Suppressor macrophage treated with lipopolysaccharide for 4 hours (primary cell): ENCODE measurements around the gene TBKBP1.

Experiments used
- DNase-seq: peaks from one replicate; pipeline ENCODE4 v3.0.0-alpha.2; 2020

The TBKBP1 gene

DNA sequence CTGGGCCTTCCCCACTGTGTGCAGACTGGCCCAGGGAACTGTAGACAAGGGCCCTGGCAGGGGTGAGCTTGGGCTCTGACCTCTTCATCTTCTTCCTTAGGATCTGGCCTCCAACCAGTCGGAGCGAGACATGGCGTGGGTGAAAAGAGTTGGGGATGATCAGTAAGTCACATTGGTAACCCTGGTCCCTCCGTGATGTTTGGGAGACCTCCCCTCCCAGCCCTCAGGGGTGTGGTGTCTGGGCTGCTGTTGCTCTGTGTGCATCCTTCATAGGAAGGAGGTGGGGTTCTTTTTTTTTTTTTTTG, 5.5 kb downstream of the TBKBP1 start:
- no peak for DNase-seq

DNA sequence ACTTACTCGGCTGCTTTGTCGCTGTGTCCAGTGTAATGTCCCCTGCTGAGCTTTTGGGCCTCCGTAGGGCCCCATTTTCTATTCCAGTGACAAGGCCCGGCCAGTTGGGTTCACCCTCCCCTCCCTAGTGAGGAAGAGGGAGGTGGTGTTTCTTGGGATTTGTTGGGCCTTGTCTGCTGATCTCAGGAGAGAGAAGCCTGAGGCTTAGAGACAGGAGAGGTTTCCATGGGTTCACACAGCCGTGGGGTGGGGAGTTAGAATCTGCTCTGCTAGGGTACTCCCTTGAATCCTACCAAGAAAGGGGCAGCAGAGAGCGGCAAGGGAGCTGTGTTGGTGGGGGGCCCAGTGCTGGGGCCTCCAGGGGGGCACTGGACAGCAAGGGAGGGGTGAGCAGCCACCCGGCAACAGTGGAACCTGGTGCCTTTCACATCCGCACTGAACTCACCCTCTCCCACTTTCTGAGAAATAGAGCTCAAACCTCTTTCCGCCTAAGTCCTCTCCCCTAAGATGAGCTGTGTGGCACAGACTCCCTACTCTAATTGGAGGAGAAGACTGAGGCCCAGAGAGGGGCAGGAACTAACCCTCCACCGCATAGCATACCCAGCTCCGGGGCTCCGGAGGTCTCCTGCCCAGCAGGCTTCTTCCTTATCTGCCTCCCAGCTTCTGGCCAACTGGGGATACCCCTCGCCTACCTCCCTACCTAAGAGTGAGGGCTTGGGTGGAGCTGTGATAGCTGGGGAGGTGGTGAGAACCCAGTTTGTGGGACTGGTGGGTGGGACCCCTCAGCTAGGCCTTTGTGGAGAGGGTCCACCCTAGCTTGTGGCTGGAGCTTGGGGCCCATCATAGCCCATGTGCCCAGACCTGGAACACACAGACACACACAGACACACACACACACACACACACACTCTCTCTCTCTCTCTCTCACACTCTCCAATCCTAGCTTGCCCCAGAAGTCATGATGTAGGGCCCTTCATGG, 6.8 kb downstream of the TBKBP1 start:
- no peak for DNase-seq

DNA sequence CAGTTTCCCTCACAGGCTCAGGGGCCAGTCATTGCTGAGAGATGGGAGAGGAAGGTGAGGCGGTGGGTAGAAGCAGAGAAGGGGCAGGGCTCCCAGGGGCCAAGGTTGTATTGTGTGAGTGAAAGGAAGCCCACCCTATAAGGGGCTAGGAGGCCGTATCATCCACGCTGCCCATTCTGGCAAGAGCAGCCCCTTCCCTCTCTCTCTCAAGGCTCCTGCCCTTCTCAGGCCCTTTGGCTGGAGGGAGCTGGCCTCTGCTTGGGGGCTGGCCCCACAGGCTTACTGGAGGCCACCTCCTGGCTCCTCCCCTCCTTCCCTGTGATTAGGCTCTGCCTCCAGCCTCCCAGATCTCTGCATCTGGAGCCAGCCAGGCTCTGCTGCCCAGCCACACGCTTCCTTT, 7.6 kb downstream of the TBKBP1 start:
- DNase-seq = no peak

DNA sequence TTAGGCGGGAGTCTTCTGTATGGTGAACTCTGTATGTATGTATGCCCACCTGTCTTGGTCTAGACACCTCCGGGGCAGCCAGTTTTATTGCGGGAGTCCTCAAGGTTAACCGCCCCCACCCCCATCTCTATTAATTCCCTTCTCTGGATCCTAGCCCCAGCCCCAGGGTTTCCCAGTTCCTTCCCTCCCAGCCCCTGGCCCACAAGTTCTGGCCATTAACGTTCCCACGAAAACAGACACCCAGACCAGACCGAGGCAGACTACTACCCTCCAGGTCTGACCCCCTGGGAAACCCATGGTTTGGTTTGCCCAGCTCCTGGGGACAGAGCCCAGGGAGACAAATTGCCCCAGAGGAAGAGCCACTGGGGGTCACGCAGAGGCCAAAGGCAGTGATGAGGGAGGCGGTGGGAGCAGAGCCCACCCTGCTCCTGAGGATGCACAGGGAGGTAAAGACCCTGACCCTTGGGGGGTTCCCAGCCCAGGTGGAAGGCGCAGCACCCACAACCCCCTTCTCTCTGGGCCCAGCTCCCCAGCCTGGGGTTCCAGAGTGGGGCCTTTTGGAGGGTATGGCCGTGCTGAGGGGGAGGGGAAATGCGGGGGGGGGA, 8.5 kb downstream of the TBKBP1 start:
- DNase-seq = no peak

DNA sequence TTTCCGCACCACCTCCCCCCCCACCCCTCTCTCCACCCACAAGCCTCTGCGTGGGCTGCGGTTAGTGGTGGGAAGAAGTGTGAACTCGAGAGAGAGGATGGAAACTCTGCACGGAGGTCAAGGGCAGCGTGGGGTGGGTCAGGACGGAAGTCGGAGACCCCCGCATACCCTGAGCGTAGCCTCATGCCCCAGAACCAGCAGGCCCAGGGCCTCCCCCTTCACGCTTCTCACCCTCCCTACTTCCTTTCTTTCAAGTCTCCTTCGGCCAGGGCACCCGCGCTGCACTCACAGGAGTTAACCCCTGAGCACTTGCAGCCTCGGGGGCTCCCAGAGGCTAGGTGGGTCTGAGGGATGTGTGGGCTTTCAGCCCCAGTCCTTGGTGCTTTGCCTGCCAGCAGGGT, 9.2 kb downstream of the TBKBP1 start:
- DNase-seq = no peak

DNA sequence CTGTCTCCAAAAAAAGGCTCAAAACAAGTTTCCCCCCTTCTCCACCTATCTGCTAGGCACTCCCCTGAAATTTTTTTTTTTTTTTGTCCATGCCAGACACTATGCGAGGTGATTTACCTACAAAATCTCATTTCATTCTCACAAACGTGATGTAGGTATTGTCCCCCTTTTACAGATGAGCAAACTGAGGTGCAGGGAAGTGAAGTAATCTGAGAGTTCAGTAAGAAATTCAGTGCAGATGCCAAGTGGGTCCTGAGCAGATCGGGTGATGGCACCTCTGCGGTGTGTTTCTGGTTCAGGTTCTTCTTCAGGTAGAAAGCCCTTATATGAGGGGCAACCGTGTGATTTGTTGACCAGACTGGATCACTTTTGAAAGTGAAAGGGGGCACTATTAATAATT, 9.7 kb downstream of the TBKBP1 start:
- DNase-seq = no peak

DNA sequence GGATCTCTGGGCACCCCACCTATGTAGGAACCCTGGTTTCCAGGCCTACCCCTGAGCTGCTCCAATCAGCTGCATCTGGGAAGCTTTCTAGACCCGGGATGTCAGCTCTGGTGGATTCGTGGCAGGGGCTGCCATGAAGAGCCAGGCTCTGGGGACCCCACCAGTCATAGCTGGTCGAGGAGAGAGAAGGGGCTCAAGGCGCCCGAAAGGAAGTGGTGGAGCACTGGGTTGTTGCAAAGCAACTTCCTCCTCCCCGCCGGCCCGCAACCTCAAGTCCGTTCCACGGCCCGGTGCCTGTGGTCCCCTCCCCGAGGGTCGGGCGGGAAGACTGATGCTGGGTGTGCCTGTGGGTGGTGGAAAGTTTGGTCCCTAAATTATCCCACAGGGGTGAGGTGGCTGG, 10.2 kb downstream of the TBKBP1 start:
- DNase-seq = no peak

DNA sequence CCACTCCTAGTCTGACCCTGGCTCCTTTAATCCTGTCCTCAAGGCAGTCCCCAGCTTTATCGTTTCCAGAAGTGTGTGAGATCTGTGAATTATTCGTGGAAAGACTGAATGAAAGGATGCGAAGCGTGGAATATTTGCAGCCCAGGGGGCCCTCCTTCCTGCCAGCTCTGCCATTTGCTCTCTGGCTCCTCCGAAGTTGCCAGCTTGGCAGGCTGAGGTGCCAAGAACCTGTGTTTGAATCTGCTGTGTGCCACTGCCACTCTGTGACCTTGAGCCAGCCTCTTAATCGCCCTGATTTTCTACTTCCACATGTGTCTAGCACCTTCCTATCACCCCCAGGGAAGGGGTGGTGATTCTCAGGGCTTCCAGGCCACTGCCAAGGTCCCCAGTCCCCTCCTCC, 10.8 kb downstream of the TBKBP1 start:
- no peak for DNase-seq

DNA sequence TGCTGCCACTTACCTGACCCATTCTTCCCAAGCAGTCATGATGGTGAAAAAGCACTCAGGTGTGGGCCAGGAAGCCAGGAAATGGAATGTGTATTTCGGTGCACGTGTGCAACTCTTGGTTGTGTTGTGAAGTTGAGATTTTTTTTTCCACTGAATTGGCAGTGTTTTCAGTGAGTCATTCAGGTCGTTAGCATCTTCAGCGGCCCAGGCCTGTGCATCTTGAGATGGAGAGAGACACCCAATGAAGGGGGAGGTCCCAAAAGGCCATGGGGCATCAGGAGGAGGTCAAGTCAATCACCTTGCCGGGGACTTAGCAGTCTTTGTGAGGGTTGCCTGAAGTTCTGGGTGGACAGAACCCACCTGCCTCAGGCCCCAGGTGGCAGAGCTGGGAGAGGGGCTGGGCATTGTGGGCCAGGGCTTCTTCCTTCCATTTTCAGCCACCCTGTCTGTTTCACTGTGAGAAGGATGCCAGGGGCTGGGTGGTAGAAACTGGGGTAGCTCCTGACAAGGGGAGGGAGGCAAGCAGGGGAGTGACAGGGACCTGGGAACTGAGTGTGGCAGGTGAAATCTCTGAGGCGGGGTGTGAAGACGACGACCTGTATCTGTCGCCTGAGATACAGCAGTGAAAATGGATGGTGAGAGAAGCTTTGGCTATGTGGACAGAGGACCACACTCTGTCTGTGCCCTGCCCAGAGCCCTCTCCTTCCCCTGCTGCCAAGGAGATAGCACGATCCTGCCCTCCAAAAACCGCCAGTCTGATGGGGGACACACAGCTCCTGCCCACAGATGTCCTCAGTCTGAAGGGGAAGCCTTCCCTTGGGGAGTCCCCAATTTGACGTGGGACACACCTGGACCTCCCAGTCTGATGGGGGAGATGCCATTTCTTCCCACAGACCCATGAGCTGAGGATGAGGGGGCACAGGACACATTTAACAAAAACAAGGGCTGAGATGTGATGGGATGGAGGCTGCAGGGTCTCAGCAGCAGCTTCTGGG, 11.9 kb downstream of the TBKBP1 start:
- no peak for DNase-seq

DNA sequence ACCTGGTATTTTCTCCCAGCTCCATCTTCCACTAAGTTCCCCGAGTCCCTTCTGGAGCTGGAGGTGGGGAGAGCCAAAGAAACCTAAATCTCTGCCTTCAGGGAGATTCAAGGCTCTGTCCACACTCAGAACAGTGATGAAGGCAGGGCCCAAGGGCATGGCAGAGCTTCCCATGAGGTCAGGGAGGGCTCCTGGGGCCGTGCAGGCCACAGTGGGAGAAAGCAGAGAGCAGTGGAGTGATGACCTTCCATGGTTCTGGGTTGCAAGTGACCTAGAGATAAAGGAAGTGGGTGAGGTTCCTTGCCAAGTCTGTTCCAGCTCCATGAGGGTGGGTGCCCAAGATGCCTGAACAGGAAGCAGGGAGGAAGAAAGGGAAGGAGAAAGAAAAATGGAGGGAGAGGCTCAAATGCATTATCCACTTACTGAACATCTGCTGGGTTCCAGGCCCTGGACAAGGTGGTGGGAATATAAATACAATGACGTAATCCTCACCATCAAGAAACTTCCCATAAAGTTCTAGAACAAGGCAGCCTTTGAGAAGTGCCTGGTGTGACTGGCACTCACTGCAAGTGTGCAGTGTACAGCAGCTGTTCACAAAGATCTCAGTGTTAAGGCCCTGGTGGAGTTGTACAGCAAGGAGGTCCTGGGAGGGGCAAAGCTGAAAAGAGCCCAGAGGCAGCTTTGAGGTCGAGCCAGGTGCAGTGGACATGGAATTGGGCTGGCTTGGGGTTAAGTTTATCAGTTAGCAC, 13.3 kb downstream of the TBKBP1 start:
- no peak for DNase-seq

DNA sequence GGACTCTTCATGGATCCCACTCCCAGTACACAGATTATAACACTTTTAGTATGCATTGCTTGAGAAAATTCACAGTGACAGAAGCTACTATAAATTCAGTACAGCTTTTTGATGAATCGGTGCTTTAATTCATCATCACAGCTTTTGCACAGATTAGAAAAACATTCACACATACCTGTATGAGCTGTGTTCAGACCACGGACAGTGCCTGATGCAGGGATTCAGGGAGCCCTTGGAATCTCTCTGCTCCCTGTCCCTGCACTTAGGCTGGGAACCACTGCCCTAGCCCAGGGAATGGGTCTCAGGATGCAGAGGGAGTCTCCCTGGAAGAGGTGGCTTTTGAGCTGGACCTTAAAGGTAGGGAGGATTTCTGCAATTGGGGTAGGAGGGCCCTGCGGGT, 13.9 kb downstream of the TBKBP1 start:
- no peak for DNase-seq

DNA sequence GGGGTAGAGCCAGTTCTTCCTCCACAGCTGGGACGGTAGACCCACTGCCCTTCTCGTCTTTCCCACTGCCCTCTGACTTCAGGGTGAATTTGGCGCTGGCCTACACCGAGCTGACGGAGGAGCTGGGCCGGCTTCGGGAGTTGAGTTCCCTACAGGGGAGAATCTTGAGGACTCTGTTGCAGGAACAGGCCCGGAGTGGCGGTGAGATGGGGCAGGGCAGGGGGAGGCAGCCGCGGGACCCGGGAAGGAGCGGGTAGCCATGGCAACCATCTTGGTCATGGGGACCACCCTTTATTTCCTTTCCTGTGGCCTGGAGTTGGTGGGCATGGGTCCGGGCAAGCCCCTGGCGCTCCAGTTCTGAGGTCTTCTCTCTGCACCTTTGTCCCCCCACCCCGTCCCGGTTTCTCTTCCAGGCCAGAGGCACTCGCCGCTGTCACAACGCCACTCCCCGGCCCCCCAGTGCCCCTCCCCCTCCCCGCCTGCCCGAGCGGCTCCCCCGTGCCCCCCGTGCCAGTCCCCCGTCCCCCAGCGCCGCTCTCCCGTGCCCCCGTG, 14.4 kb downstream of the TBKBP1 start:
- DNase-seq = no peak

DNA sequence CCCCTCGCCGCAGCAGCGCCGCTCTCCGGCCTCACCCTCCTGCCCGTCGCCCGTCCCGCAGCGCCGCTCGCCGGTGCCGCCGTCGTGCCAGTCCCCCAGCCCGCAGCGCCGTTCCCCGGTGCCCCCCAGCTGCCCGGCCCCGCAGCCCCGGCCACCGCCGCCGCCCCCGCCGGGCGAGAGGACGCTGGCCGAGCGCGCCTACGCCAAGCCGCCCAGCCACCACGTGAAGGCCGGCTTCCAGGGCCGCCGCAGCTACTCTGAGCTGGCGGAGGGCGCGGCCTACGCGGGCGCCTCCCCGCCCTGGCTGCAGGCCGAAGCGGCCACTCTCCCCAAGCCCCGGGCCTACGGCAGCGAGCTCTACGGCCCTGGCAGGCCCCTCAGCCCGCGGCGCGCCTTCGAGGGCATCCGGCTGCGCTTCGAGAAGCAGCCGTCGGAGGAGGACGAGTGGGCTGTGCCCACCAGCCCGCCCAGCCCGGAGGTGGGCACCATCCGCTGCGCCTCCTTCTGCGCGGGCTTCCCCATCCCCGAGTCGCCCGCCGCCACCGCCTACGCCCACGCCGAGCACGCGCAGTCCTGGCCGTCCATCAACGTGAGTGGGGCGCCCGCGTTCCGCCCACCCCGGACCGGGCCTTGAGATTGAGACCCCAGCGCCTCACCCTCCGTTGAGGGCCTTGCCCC, 15.0 kb downstream of the TBKBP1 start:
- DNase-seq = no peak

DNA sequence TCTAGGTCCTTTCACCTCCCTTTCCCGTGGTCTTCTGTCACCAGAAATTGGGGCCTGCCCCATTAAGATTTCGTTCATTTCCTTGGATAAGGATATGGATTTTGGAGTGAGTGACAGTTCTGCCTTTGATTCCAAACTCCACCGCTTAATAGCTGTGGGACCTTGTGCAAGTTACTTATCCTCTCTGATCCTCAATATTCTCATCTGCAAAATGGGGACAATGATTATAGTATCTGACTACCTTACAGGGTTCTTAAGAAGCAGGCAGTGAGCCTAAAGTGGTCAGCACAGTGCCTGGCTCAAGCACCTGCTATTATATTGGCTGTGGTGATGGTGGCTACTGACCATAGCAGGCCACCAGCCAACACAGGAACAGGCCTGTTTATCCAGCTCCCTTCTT, 15.6 kb downstream of the TBKBP1 start:
- DNase-seq = no peak

DNA sequence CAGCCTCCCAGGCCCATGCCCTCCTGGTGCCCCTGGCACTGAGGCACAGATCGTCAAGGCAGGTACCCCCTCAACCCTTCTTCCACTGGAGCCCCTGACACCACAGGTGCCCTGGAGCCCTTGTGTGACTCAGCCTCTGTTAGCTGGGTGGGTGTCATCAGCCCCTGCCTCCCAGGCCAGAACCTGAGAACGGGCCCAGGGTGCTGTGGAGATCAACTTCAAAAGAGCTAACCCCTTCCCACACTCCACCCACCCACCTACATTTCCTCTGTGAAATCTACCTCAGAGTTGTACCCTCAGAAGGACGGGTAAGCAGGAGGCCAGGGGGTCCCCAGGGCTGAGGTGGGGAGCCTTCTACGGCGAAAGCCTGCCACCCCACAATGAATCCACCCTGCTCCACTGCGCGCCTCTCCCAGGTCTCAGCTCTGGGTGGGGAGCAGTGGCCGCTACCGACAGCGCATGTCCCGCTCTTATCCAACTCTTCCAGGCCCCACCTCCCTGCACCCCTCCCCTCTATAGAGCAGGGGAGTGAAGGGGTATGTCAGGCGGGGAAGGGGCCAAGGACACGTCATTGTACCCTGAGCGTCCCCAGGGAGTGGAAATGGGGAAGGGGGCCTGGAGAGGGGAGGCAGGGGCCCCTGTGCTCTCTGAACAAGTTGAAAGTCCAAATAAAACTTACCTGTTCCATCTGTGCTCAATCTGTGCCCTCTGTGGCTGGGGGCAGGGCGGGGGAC, 17.6 kb downstream of the TBKBP1 start:
- DNase-seq = no peak

DNA sequence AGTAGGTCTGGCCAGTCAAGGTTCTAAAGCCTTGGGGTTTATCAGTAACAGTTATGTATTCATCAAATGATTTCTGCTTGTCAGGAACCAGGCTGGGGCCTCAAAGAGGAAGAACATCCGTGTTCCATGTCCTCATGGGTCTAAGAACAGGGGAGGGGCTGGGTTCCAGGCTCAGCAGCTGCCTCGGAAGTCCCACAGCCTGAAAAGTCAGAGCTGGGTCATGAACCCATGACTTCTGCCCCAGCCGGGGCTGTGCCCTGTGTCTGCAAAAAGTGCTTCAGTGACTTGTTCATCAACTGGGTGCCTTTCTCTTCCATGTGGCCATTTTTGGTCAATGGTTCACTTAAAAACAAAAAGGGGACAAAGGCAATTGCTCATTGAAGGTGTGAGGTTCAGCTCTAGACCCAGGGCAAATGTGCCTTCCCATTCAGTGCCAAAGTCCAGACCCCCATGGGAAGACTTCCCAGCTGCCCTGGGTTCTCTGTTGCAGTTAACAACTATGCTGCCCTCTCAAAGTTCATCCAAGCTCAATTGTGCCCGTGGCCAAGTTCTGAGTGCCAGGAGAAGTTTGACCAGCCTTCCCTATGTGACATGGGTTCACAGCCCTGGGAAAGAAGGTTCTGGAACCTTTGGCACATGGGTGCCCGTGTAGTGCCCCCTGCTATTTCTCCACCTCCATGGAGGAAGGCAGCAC, 18.5 kb downstream of the TBKBP1 start:
- DNase-seq = peak; percentile 63

DNA sequence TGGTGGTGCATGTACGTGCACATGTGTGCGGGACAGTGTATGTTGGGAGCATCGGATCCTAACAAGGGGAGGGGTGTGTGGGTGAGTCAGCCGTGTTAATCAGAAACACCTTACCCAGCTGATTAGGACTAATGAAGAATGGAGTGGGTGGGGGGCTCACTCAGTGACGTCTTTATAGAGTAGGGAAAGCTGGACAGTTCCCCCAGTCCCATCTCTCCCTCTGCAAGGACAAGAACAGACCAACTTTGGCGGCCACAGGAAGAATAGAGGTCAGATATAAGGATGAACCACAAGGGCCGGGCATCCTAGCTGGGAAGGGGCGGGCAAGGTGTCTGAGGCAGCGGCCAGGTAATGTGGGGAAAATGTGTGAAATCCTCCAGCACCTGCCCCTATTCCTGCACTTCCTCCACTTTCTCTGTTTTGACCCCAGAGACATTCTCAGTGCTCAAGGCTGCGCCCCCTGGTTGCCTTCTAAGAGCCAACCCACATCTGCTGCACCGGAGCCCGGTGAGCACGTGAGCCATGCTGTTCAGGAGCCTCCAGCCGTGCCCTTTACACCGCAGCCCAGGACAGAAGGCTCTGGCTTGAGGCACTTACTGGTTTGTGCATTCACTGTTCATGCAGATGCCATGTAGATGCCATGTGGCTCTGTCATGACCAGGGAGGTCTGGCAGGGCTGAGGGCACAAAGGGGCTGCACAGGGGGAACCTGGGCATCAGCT, 20.2 kb downstream of the TBKBP1 start:
- no peak for DNase-seq

DNA sequence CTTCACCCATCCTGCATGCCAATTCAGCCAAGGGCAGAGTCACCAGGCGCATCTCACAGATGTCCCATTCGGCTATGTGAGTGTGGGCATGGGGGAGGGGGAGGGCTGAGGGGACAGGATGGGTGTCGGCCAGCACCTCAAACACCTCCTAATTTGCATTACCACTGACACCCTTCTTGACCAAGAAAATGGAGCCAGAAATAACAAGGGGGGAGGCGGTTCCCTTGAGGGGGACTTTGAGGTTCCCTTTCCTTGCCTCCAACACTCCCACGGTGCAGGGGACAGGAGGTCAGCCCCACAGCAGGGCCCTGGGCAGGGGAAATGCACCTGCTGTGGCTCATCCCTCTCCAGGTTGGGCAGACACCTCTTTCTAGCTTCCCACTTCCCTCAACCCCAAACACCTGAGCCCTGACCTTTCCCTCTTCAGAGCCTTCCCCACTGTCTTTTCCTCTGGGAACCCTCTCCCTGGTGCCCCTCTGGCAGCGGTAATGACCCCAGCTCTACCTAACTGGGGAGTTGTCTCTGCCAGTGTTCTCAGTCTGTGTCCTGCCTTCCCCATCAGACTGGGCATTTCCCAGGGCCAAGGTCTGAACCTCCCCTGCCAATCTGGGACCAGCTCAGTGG, 20.9 kb downstream of the TBKBP1 start:
- DNase-seq = no peak

DNA sequence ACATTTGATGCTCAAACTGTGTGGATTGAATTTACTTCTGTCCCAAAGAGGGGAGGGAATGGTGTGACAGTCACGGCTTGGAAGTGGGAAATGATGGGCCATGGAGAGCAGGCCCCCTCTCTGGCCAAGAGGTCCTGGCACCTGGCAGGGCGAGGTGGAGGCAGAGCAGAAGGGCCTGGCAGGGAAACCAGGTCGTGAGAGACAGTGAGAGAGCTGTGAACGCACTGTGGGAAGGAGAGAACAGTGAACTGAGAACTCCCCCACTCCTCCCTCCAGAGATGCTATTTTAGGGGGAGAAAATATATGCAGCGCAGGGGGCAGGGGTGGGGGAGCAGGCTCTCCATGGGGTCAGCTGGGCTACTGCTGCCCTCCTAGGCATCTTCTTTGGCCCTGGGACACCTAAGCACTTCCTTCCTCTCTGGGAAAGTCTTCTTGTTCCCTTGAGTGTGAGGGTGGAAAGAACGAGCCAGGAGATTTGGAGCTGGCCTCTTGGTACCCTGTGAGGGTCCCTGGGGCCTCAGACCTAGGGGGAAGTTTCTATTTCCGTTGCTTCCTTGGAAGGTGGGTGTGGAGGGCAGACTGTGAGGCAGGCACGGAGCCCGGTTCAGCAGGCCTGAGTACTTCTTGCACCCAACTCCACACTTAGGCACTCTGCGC, 21.8 kb downstream of the TBKBP1 start:
- no peak for DNase-seq
